Suprapubic skin (tissue), 4 donors: Measurements from ENCODE around the gene CAMK2D. TPM values are rescaled to one million over a fixed set of nuclear protein-coding genes. Genes with fewer than 3 reads are reported as not detected.

ENCODE experiments used
- DNase-seq, 2 donors: peaks; one replicate each; pipeline ENCODE4 v3.0.0-alpha.2; 2019; ENCODE audit warnings: low spot score in 2 of 2
- H3K27ac ChIP-seq: fragments of 200-600 bp; sonication (generic); one replicate; pipeline ENCODE4 v1.5.1; 2019
- H3K27me3 ChIP-seq: fragments of 200-600 bp; sonication (generic); one replicate; pipeline ENCODE4 v1.5.1; 2019
- H3K36me3 ChIP-seq: fragments of 200-600 bp; sonication (generic); one replicate; pipeline ENCODE4 v1.5.1; 2019
- H3K4me1 ChIP-seq: fragments of 200-600 bp; sonication (generic); one replicate; pipeline ENCODE4 v1.5.1; 2019
- H3K4me3 ChIP-seq: fragments of 200-600 bp; sonication (generic); one replicate; pipeline ENCODE4 v1.5.1; 2019; ENCODE audit warnings: mild to moderate bottlenecking
- H3K9me3 ChIP-seq: fragments of 200-600 bp; sonication (generic); one replicate; pipeline ENCODE4 v1.5.1; 2019
- EP300 ChIP-seq: sonication (generic); formaldehyde crosslinking; IDR thresholded peaks from one replicate; pipeline ENCODE4 v1.6.1; 2017; ENCODE audit warnings: antibody characterized with exemption
- POLR2A ChIP-seq, 2 donors: fragments of 450-650 bp; IDR thresholded peaks; one replicate each; pipeline ENCODE4 v1.6.1; 2017; ENCODE audit warnings: antibody characterized with exemption in 2 of 2, mild to moderate bottlenecking in 2 of 2, moderate library complexity in 2 of 2
- POLR2AphosphoS5 ChIP-seq, 3 donors: sonication (generic); formaldehyde crosslinking; IDR thresholded peaks; one replicate each; pipeline ENCODE4 v1.6.1; 2017; ENCODE audit warnings: antibody characterized with exemption in 3 of 3
- WGBS: methylation state at CpG from one replicate; pipeline ENCODE4 v1.1.5; 2018; 5-methylcytosine and 5-hydroxymethylcytosine counted together
- total RNA-seq, 4 donors: library from RNA; depleted of rRNA; stranded (reverse); fragments of >200 nt; gene quantifications; one replicate each; pipeline ENCODE4 v1.1.0, GENCODE V29; 2016
- TF ChIP-seq, protein P1 (sequence below), 2 donors: fragments of 200-600 bp in 1 of 2; fragments of 450-650 bp in 1 of 2; sonication (generic) in 1 of 2; IDR thresholded peaks; one replicate each; pipeline ENCODE4 v1.5.1; 2016 to 2019; ENCODE audit warnings: antibody characterized with exemption in 2 of 2, mild to moderate bottlenecking in 1 of 2, moderate library complexity in 1 of 2

CAMK2D gene
- total RNA-seq, 4 donors from 2014 or later, result 21.5 to 38.2 (median 30.5) TPM

DNA sequence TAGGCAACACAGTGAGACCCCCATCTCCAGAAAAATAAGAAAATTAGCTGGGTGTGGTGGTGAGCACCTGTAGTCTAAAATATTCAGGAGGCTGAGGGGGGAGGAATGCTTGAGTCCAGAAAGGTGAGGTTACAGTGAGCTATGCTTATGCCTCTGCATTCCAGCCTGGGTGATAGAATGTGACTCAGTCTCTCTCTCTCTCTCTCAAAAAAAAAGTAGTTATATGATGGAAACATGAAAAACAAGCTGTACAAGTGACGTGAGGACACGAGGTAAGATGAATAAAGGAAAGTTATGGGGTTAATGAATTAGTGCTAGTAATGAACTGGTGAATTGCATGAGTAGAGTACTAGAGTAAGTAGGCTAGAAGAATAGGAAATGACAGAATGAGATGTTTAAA, 21.8 kb upstream of the CAMK2D start:
- WGBS, result 85% methylated on average over 2 of the region's 2 CpGs
- TF ChIP-seq, protein P1, sequence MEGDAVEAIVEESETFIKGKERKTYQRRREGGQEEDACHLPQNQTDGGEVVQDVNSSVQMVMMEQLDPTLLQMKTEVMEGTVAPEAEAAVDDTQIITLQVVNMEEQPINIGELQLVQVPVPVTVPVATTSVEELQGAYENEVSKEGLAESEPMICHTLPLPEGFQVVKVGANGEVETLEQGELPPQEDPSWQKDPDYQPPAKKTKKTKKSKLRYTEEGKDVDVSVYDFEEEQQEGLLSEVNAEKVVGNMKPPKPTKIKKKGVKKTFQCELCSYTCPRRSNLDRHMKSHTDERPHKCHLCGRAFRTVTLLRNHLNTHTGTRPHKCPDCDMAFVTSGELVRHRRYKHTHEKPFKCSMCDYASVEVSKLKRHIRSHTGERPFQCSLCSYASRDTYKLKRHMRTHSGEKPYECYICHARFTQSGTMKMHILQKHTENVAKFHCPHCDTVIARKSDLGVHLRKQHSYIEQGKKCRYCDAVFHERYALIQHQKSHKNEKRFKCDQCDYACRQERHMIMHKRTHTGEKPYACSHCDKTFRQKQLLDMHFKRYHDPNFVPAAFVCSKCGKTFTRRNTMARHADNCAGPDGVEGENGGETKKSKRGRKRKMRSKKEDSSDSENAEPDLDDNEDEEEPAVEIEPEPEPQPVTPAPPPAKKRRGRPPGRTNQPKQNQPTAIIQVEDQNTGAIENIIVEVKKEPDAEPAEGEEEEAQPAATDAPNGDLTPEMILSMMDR (IDR thresholded peaks at IDR 0.05), result no peak
- TF ChIP-seq POLR2AphosphoS5 (IDR thresholded peaks at IDR 0.05), result no peak
- no peak for TF ChIP-seq POLR2A (IDR thresholded peaks at IDR 0.05)
- no peak for TF ChIP-seq EP300
- H3K27ac ChIP-seq, result no peak overlapping the region

DNA sequence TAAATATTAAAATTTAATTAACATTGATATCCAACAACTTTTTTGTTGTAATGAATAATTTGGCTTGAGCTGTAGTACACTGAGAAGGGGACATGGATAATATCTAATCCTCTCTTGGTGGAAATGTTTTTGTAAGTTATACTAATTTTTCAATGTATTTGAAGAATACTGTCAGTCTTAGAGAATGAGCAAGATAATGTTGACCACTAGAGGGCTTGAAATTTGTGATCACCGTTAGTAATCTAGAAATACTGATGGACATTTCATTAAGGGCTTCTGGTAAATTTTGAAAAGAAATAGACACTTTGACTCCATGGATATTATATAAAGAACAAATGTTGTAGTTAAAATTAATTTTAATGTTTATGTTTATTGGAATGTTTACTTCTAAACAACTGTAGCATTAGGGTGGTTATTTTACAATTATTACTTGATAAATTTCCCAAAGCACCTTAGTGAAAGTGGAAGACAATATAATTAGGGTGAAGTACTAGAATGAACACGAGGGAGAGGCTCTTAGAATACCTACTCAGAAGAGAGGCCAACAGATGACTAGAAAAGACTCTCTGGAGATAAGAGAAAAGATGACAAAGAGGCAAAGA, 20.0 kb upstream of the CAMK2D start:
- H3K9me3 ChIP-seq, result no peaks in the 10 kb centered on the region
- no peak overlapping the region for H3K27ac ChIP-seq
- H3K36me3 ChIP-seq, result no peaks in the 10 kb centered on the region
- H3K4me3 ChIP-seq, result no peak overlapping the region
- no peaks in the 10 kb centered on the region for H3K27me3 ChIP-seq
- no peak for DNase-seq
- H3K4me1 ChIP-seq, result no peaks in the 10 kb centered on the region
- TF ChIP-seq POLR2A (IDR thresholded peaks at IDR 0.05) (no peak), EP300 (no peak)
- TF ChIP-seq, protein P1 (IDR thresholded peaks at IDR 0.05), result peak in 1 of 2 donors; percentile 53
- 6% methylated on average over 2 of the region's 2 CpGs for WGBS

More for the DNA sequence above, 21.8 kb upstream of the CAMK2D start:
- H3K4me3 ChIP-seq, result no peak overlapping the region
- H3K4me1 ChIP-seq, result no peaks in the 10 kb centered on the region
- H3K36me3 ChIP-seq, result no peaks in the 10 kb centered on the region
- no peaks in the 10 kb centered on the region for H3K9me3 ChIP-seq
- H3K27me3 ChIP-seq, result no peaks in the 10 kb centered on the region
- no peak for DNase-seq

DNA sequence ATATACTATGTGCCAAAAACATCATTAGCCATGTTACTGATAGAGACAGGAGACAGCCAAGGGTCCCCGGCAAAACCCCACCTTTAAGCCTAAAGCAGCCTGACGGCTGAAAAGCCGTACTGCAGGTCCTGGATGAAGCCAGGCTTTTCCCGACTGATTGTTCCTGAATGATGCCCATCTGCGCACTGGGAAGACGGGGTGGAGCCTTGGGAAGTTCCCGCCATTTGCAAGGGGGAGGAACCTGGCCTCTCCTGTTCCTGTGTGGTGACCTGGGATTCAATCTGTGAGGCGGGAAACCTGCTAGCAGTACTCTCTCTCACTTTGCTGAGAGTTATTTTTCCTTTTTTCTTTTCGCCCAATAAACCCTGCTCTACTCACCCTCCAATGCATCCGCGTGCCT, 15.1 kb upstream of the CAMK2D start:
- no peak overlapping the region for H3K4me3 ChIP-seq
- no peak for TF ChIP-seq EP300
- no peak for TF ChIP-seq POLR2AphosphoS5 (IDR thresholded peaks at IDR 0.05)
- no peak for TF ChIP-seq POLR2A (IDR thresholded peaks at IDR 0.05)
- TF ChIP-seq, protein P1 (IDR thresholded peaks at IDR 0.05), result no peak
- H3K27me3 ChIP-seq, result no peaks in the 10 kb centered on the region
- 96% methylated on average over 11 of the region's 11 CpGs for WGBS
- no peaks in the 10 kb centered on the region for H3K4me1 ChIP-seq
- H3K36me3 ChIP-seq, result no peaks in the 10 kb centered on the region
- no peaks in the 10 kb centered on the region for H3K9me3 ChIP-seq
- no peak for DNase-seq
- H3K27ac ChIP-seq, result no peak overlapping the region

DNA sequence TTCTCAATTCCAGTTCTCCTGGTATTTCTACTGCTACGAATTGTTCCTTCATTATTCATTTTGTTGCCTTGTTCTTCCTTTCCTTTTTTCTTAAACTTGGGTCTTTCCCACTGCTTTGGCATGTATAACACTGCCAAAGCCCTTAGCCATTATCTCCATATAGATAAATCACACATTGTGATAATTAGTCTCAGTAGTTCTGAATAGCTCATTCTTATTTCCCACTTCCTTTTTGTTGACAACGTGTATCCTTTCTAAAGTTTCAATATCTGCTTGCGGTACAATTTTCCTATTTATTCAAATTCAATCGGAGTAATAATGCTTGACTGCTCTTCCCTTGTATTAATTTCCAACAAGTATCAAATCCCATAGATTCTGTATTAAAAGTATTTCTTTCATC, 14.5 kb upstream of the CAMK2D start:
- 68% methylated on average over 4 of the region's 4 CpGs for WGBS
- Histone ChIP-seq H3K27me3 (no peaks in the 10 kb centered on the region), H3K36me3 (no peaks in the 10 kb centered on the region), H3K27ac (no peak overlapping the region), H3K4me1 (no peaks in the 10 kb centered on the region), H3K4me3 (no peak overlapping the region), H3K9me3 (no peaks in the 10 kb centered on the region)
- no peak for TF ChIP-seq POLR2AphosphoS5 (IDR thresholded peaks at IDR 0.05)
- TF ChIP-seq POLR2A (IDR thresholded peaks at IDR 0.05), result no peak
- no peak for TF ChIP-seq EP300
- TF ChIP-seq, protein P1 (IDR thresholded peaks at IDR 0.05), result no peak
- DNase-seq, result no peak

DNA sequence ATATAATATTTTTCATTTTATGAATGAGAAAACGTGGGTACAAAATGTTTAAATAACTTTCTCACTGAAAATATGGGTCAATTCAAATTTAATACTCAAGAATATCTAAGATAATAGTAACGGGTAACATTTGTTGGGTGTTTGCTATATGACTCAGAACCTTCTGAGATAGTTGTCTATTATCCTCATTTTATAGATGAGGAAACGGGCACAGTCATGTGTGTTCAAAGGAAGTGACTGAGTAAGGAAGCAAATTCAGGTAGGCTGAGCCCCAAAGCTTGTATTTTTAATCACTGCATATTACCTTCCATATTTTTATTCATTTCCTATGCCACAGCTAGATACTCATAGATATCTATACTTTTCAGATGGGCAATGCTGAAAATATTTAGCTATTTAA, 12.2 kb upstream of the CAMK2D start:
- WGBS, result 85% methylated on average over 3 of the region's 3 CpGs
- Histone ChIP-seq H3K4me3 (no peak overlapping the region), H3K27ac (no peak overlapping the region), H3K27me3 (no peaks in the 10 kb centered on the region), H3K4me1 (no peaks in the 10 kb centered on the region), H3K36me3 (no peaks in the 10 kb centered on the region), H3K9me3 (no peaks in the 10 kb centered on the region)
- TF ChIP-seq EP300 (no peak), POLR2A (IDR thresholded peaks at IDR 0.05) (no peak), POLR2AphosphoS5 (IDR thresholded peaks at IDR 0.05) (no peak)
- TF ChIP-seq, protein P1 (IDR thresholded peaks at IDR 0.05), result no peak
- DNase-seq, result no peak
